Left cardiac atrium (tissue), 4 donors: ENCODE measurements around the gene PAX2. TPM values are rescaled to one million over a fixed set of nuclear protein-coding genes. Genes with fewer than 3 reads are reported as not detected.
"Not testable (repeated sequence)": the region's sequence is repeated elsewhere in the genome, so short reads cannot be mapped to it uniquely, and the experiment has no call there.

ENCODE experiments used
- ATAC-seq, 2 donors: fragments of 200-7000 bp; cut with Tn5 transposase; one replicate each; pipeline ENCODE4 v1.9.1; 2020; ENCODE audit warnings: mild to moderate bottlenecking in 2 of 2, moderate library complexity in 2 of 2
- DNase-seq: peaks from one replicate; pipeline ENCODE4 v3.0.0-alpha.2; 2020
- intact Hi-C, 2 donors: fragments of 100-400 bp; cut with DNase I; formaldehyde crosslinking; loops; one replicate each; pipeline versions ENCODE4 v1.14.1 to v1.15.1; 2022 to 2023
- long read RNA-seq: library from polyadenylated mRNA; unstranded; transcript quantifications from one replicate; pipeline ENCODE4 v2.0.0, GENCODE V29; 2021
- total RNA-seq, 2 donors: library from RNA; stranded (reverse); fragmentation: NEBNext Ultra II Directional; extraction: Animal tissue kit (Norgen Biotek cat#: 25700); gene quantifications; one replicate each; pipeline ENCODE4 v1.2.1, GENCODE V29; 2021
- donor health status: DM: no; HTN: yes; CAD: no.
- donor health status: DM: no; HTN: yes; CAD: no; lungs with severe emphysema.
- donor health status: DM: yes; HTN: yes; CAD: no.
- donor health status: Dilated cardiomyopathy.

The PAX2 gene
- total RNA-seq: not detected
- long read RNA-seq: 0 reads

DNA sequence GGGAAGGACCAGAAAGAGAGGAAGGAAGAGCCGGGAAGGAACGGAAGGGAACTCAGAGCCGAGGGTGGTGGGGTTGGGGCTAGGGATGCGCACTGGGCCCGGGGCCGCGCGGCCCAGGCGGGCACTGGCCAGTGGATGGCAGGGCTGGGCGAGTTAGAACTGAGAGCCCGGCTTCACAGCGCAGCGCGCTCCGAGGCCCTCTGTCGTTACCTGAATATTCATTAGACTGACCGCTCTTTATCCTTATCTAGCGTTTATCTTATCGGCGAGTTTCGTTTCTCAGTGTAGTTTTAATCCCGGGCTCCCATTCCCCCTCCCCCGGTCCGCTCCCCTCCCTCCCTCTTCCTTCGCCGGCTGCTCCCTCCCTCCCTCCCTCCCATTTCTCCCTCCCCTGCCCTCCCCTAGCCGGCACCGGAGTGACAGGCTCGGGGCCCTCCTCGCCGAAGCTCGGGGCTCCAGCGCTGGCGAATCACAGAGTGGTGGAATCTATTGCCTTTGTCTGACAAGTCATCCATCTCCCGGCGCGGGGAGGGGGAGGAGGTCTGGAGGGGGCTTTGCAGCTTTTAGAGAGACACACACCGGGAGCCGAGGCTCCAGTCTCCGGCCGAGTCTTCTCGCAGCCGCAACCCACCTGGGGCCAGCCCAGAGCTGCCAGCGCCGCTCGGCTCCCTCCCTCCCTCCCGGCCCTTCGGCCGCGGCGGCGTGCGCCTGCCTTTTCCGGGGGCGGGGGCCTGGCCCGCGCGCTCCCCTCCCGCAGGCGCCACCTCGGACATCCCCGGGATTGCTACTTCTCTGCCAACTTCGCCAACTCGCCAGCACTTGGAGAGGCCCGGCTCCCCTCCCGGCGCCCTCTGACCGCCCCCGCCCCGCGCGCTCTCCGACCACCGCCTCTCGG lies at the start of gene PAX2:
Gene PAX2, plus strand, starts transcription at position 596 of the 895 bp plus-strand sequence. CDS start 679 bp downstream, outside the sequence.
- DNase-seq (no peak), ATAC-seq (no peak)
- intact Hi-C loops: no loop called here

DNA sequence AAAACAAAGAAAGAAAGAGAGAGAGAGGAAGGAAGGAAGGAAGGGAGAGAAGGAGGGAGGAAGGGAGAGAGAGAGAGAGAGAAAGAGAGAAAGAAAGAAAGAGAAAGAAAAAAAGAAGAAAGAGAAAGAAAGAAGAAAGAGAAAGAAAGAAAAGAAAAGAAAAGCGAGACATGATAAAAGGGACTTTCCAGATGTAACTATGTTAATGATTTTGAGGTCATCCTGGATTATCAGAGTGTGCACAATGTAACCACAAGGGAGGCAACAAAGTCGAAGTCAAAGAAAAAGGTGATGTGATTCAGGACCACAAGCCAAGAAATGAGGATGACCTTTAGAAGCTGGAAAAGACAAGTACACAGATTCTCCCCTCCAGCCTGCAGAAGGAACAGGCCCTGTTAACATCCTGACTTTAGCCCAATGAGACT lies 48.9 kb upstream of the PAX2 start:
- ATAC-seq: no peak
- DNase-seq: no peak
- intact Hi-C loops: no loop called here

GRCh38 chr10:100697070-100697469 lies 48.3 kb upstream of the PAX2 start:
- ATAC-seq: peak in 1 of 2 donors; percentile 32
- intact Hi-C loops: no loop called here

DNA sequence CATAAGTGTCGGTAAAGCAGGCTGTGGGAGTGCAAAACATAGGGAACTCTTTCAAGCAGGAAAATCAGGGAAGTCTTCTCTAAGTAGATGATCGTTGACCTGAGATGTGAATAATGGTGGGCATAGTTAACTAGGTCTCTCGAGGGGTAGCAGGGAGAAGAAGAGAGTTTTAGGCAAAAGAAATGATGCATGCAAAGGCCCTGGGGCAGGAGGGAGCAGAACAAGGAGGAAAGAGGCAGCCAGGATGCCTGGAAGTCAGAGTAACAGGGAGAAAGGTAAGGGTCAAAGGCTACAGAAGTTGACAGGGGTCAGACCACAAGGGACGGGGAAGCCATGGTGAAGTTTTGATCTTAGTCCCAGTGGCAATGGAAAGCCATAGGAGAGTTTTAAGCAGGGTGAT lies 47.8 kb upstream of the PAX2 start:
- no peak for DNase-seq
- intact Hi-C loops: no loop called here
- no peak for ATAC-seq

More at GRCh38 chr10:100697070-100697469, 48.3 kb upstream of the PAX2 start:
- DNase-seq: peak; percentile 53

DNA sequence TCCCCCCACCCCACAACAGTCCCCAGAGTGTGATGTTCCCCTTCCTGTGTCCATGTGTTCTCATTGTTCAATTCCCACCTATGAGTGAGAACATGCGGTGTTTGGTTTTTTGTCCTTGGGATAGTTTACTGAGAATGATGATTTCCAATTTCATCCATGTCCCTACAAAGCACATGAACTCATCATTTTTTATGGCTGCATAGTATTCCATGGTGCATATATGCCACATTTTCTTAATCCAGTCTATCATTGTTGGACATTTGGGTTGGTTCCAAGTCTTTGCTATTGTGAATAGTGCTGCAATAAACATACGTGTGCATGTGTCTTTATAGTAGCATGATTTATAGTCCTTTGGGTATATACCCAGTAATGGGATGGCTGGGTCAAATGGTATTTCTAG lies 43.7 kb upstream of the PAX2 start:
- DNase-seq, ATAC-seq, intact Hi-C loops: not testable (repeated sequence)

DNA sequence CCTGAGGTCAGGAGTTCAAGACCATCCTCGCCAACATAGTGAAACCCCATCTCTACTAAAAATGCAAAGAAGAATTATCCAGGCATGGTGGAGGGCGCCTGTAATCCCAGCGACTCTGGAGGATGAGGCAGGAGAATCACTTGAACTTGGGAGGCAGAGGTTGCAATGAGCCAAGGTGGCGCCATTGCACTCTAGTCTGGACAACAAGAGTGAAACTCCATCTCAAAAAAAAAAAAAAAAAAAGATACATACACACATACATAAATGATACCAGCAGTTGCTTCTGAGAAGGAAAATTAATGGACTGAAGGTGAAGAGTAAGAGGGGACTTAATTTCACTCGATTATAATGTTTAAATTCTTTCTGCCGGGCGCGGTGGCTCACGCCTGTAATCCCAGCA lies 40.2 kb upstream of the PAX2 start:
- DNase-seq: no peak
- no peak for ATAC-seq
- intact Hi-C loops: no loop called here

- no peak for ATAC-seq
- DNase-seq: no peak
- intact Hi-C loops: no loop called here
Observed at GRCh38 chr10:100707261-100707848, 38.0 kb upstream of the PAX2 start.

GRCh38 chr10:100709146-100710082 lies 36.0 kb upstream of the PAX2 start:
- no peak for DNase-seq
- intact Hi-C loops: no loop called here
- ATAC-seq: no peak

DNA sequence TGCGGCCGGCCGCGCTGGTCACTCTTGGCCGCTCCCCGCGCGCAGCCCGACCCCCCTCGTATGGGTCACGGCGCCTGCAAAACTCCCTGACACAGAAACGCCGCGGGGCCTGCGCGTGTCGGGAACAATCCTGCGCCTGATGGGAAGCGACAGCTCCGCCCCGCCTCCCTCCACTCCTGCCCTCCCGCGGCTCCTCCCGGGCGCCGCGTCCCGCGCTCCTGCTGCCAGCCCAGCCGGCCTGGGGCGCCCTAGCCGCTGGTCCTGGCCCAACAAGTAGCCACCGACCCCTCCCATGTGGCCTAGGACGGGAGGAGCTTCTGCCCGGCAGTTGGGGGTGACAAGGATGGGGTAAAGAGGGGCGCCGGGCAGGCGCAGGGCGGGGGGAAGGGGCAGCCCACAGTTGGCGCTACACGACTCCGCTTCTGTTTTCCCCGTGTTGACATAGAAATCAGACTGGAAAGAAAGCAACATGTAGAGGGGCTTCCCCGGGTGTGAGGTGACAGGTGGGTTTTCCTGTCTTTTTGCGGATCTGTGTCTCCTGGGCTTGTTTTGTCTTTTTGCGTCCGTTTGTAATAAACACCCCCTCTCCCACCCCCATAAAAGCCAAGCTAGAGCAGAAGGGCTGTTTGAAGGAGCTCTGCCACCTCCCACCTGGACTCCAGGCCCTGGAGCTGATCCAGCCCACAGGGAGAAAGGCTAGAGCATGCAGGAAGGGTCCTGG lies 35.1 kb upstream of the PAX2 start:
- DNase-seq (no peak), ATAC-seq (peak in 1 of 2 donors; percentile 23)
- intact Hi-C loops: no loop called here

DNA sequence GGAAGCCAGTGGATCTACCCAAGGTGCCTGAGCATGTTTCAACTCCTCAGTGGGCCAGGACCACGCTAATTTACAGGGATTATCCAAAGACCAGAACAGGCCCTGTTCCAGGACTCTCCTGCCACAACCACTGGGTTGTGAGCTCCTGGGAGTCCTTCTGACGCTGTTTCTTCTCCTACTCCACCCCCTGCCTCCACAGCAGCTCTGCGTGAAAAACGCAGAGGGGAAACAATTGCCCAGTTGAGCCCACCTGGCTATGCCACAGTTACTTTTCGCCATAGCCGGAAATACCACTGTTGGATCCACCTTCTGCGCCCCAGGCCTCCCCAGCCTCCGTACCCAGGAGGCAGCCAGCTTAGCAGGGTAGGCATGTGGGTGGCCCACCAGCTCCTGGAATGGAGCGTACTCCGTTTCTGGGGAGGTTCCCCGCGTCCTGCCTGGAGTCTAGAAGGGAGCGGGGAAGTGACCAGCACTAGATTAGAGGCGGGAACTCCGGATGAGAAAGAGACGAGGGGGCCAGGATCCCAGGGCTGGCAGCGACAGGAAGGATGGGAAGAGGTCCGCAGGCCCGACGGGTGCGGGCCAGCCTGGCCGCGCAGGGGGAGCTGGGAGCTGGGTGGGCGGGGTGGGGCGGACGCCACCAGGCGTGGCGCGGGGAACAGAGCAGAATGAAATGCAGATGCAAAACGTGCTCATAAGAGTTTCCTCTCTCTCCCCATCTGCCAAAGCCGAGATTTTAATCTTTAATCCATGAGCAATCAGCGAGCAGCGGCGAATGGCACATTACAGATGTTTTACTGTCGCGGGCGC lies 32.1 kb upstream of the PAX2 start:
- DNase-seq (no peak), ATAC-seq (no peak)
- intact Hi-C loops: no loop called here

DNA sequence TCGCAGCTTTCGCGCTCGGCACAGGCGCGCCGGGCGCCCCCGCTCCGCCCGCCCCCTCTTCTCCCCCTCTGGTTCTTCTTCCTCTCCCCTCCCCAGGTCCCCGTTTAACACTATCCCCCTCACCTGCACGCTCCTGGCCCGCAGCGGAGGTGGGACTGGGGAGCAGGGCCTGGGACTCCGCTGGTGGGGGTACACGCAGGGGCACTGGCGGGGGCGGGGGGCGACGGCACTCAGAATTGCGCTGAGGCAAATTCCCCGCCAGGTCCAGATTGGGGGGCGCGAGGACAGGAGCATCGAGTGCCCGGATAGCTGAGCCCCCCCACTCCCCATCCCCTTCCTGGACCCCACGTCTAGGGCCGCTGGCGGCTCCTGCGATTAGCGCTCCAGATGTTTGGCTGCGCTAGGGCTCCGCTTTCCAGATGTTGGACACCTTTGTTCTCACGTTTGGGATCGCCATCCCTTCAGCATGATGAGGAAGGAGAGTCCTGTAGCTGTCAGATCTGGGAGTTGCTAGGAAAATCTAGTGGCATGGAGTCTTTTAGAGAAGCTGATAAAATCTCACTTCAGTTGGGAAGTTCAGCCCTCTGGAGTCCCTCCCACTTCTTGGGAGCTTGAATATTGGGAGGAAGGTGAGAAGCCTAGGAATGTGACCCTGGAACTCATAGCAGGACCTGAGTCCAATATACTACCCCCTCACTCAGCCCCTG lies 31.4 kb upstream of the PAX2 start:
- DNase-seq (no peak), ATAC-seq (no peak)
- intact Hi-C loops: no loop called here

GRCh38 chr10:100714566-100714950 lies 30.8 kb upstream of the PAX2 start:
- intact Hi-C loops: no loop called here
- ATAC-seq: no peak
- DNase-seq: no peak

DNA sequence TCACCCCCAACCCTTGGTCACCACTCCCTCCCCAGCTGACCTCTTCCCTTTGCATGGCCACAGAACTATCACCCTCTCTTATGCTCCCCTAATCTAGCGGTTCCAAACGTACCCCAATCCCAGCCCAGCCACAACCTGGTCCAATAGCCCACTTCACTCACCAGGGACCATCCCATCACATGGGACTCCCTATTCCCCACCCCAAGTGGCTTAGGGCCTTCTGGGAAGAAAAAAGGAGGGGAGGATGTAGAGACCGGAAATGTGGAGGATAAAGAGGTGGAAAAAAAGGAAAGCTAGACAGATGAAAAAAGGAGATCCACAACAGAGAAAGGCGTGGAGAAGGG lies 30.3 kb upstream of the PAX2 start:
- DNase-seq (no peak), ATAC-seq (no peak)
- intact Hi-C loops: no loop called here

GRCh38 chr10:100715445-100716385 lies 29.7 kb upstream of the PAX2 start:
- DNase-seq (no peak), ATAC-seq (peak in 1 of 2 donors; percentile 69)
- intact Hi-C loops: no loop called here

- intact Hi-C loops: no loop called here
- DNase-seq (no peak), ATAC-seq (no peak)
Observed at GRCh38 chr10:100717166-100717565, 28.2 kb upstream of the PAX2 start.

- intact Hi-C loops: no loop called here
- ATAC-seq (no peak), DNase-seq (no peak)
Observed at GRCh38 chr10:100718197-100718742, 27.1 kb upstream of the PAX2 start.
